Bone marrow (tissue), 2 donors: ENCODE measurements around the gene ITPKB.
"Not testable (repeated sequence)": the region's sequence is repeated elsewhere in the genome, so short reads cannot be mapped to it uniquely, and the experiment has no call there.

Experiments
- DNase-seq, 2 donors: peaks; one replicate each; lab custom pipeline; 2025; lab: John Stamatoyannopoulos, UW

The ITPKB gene

GRCh38 chr1:226754793-226755533 lies 15.9 kb upstream of the ITPKB start:
- no peak for DNase-seq

DNA sequence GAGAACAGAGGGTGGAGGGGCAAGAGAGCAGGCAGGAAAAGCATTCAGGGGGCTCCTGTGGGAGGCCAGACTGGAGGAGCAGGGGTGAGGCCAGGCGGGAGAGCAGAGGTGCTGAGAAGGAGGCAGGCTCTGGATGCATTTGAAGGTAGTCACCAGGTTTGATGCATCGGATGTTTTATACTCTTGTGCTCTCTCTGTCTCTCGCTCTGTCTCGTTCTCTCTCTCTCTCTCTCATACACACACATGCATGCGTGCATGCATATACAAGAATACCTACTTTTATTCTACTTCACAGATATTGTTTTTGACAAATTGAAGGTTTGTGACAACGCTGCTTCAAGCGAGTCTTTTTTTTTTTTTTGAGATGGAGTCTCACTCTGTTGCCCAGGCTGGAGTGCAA lies 15.0 kb upstream of the ITPKB start:
- no peak for DNase-seq

DNA sequence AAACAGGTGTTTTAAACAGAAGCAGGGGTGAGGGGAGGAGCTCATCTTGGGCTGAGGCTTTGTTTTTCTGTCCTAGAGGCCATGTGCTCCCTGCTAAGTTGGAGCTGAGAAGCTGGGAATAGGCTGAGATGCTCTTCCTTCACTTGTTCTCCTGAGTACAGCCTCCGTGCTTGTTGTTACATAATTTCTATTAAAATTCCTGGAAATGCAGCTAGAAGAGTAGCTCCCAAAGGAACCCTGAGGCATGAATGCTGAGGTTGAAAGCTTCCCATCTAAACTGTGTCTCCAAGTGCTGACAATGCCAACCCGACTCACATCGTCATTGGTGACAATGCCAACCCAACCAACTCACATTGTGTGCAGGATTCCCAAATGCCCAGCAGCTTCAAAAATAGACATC lies 12.6 kb upstream of the ITPKB start:
- no peak for DNase-seq

DNA sequence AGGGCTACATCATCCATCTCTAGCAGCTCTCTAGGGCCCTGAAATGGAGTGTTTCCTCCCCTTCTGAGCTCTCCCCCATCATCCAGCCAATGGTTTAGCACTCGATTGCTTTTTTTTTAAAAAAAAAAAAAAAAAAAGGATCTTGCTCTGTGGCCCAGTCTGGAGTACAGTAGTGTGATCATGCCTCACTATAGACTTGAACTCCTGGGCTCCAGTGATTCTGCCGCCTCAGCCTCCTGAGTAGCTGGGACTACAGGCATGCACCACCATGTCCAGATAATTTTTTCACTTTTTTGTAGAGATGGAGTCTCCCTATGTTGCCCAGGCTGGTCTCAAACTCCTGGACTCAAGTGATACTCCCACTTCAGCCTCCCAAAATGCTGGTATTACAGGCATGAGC lies 12.1 kb upstream of the ITPKB start:
- no peak for DNase-seq

GRCh38 chr1:226749467-226749866 lies 10.4 kb upstream of the ITPKB start:
- no peak for DNase-seq

DNA sequence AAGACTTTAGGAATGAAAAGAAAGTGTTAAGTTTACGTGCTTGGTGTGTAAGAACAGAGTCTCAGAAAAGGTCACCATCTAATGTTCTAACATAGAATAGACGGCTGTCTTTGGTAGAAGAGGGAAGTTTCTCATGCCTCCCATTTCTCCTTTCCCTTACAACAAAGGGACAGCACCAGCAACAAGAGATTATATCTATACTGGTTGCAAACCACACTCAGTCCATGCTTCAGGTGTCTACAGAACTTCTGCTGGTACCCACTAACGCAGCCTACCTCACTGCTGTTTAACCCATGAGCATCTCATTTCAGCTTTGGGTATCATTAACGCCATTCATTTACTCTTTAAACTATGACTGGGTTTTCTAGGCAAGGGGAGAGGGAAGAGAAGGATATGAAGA lies 9.2 kb upstream of the ITPKB start:
- DNase-seq: no peak

- not testable (repeated sequence) for DNase-seq
Observed at GRCh38 chr1:226747519-226748263, 8.6 kb upstream of the ITPKB start.

DNA sequence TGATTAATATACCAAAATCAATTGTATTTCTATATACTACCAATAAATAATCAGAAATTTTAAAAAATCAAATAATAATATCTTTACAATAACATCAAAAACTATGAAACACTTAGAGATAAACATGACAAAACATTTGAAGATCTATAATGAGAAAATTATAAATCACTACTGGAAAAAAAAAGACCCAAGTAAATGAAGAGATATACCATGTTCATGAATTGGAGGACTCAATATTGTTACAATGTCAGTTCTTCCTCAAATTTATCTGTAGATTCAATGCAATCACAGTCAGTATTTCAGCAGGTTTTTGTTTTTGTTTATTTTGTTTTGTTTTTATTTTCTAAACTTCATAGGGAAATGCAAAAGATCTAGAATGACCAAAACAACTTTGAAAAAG lies 4.2 kb upstream of the ITPKB start:
- DNase-seq: no peak

DNA sequence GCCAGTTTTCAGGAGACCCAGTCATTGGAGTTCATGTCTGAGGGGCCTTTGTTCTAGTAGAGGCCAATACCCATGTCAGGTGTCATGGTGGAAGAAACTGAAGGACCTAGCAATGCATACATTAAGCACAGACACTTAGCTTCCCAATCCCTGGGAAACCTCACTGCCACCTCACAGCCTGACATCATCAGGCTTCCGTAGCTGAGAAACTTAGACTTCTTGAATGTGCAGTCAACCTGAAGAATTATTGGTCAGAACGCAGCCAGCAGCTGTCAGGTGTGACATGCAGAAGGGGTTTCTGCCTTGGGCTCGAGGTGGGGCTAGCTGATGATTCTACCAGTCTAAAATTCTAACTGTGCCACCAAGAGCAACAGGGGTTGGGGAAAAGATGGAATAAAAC lies 1.9 kb upstream of the ITPKB start:
- no peak for DNase-seq

- no peak for DNase-seq
Observed at GRCh38 chr1:226739696-226740065, 599 bp upstream of the ITPKB start.

- DNase-seq: peak in 1 of 2 donors; percentile 57
Observed at GRCh38 chr1:226738421-226738994, 574 bp downstream of the ITPKB start.

DNA sequence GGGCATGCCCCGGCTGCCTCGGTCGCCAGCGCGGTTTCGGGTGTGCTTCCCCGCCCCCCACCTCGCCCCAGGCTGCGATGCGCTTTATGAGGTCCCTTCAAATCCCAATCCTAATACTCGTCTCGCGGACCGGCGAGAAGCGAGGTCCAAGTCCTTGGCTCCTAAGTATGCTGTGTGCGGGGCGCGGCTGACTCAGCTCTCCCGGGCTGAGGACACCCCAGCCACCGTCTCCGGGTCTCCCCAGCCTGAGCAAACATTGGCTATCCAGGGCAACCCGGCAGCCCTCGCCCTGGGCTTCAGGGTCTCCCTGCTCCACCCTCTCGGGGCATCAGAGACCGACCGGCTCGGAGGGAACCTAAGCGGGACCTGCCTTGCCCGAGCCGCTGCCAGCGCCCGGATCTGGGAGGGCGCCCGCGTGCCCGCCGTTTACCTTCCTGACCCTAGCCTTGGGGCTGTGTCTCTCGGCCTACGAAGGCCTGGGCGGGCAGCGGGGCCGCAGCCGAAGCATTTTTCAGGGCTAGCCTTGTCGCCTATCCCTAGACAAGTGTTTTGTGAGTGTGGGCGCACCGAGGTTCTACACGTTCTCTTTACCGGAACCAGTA lies 1.2 kb downstream of the ITPKB start:
- DNase-seq: peak in 1 of 2 donors; percentile 57

DNA sequence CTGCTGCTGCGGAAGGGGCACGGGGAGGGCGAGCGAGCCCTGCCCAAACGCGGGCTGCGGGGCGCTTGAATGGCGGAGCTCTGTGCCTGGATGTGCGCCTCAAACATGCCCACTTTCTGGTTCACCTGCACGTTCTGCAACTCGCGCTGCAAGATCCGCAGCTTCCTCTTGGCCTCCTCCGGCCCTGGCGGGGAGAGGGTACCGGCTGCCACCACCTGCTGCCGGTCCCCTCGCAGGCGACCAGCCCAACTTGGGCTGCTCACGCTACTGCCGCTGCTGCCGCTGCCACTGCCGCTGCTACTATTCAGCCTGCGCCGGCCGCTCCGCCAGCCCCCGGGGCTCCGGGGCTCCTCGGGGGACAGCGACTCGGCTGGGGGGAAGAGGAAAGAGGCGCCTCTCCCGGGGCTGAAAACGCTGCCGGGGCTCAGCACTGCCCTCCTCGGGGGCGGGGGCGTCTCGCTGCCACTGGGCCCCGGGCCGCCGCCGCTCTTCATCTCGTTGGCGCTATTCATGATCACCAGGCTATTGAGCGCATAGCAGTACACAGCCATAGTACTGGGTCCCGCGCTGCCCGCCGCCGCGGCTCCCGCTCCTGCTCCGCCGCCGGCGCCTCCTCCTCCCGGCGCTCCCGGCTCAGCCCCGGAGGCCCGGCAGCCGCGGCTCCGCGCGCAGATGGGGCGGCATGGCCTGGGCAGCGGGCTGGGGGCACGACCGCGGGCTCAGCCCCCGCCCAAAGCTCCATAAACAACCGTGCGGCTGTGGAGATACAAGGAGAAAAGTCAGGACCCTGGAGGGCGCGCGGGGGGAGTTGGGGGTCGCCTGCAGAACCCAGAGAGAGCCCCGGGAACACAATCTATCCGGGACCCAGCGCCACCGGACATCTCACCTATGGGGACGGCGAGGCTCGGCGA lies 1.9 kb downstream of the ITPKB start:
- peak; percentile 13 to 34 for DNase-seq

GRCh38 chr1:226736001-226736907 lies 2.8 kb downstream of the ITPKB start:
- no peak for DNase-seq

- DNase-seq: no peak
Observed at GRCh38 chr1:226735576-226735975, 3.5 kb downstream of the ITPKB start.

DNA sequence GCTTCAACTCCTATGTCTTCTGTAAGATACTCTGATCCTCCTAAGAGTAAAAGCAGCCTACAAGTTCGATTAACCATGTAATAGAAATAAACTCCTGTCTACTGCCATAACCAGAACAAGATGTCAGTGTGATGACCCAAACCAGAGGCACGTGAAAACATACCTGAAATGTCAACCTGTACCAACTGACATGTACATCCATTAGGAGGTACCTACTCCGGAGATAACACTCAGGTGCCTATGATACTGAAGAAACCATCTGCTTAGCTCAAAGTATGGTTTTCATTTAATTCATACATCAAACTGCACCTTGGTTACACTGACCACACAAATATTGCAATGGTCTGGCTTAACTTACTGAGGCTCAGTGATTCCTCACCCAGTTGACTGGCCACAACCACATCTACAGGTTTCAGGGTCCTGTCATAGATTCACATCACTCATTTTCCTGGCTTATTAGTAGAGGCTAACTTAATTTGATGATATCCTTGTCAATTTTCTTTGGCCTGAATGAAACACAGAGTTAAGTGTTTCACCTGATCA lies 4.4 kb downstream of the ITPKB start:
- no peak for DNase-seq

DNA sequence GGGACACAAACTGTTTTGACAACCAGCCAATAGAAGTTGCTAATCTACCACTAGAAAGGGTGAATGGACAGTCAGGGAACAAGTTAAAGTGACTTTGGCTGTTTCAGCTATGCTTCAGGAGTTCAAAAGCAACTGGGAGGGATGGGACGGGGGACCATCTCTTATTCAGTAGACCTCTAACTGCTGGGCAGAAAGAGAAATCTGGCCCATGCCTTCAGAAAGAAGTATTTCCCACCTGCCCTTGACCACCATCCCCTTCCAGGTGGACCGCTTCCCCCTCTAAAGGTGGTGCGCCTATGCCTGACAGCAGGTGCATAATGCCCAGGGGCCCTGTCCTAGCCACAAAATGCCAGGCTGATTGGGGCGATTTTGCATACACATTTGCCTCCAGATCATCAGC lies 5.2 kb downstream of the ITPKB start:
- DNase-seq: no peak

DNA sequence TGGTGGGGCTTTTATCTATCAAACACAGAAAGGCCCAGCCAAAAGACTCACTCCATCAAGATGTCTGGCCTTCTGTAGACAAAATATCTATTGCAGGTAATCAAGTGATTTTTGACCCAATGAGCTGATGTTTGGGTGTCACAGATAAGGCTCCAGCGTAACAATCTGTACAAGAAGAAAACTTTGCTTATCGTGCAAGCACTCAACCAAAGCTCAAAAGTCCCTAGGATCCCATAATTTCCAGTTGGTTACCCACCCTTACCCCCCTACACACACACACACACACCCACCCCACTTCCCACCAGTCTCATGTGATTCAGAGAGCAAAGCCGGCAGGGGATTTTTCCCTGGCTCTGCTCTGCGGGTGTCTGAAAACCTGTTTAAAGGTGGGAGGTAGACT lies 5.8 kb downstream of the ITPKB start:
- DNase-seq: no peak

- DNase-seq: no peak
Observed at GRCh38 chr1:226732856-226733291, 6.2 kb downstream of the ITPKB start.

DNA sequence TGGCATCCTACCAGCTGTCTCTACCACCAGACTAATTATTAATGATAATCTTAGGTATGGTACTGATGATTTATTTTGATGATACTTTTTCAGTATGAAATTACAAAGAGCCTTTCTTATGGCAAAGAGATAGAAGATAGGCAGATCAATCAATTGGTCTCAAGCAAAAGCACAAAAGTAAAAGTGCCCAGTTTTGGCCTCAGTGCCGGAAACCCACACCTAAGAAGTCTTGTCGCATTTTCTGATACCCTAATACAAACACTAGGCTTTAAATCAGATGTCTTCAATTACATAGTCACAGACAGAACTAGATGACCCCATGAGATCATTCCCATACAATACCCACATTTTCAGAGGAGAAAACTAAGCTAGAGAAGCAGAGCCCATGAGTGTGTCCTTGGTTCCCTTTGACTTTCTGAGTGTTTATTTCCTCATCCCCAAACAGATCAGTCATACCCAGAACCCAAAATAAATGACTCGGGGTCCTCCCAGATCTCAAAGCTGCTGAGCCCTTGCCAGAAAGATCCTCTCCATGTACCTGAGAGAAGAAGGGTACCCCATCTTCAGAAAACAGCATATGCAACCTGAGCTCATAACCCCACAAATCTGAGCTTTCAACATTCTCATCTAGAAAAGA lies 7.7 kb downstream of the ITPKB start:
- DNase-seq: no peak
